ENCODE measurements around the gene DDX47. TPM values are rescaled to one million over a fixed set of nuclear protein-coding genes. Genes with fewer than 3 reads are reported as not detected.

The DDX47 gene
- total and polyA plus RNA-seq, 2 of the 4 experiments (the other 2 are of a cell fraction), result 77.8 to 89.5 TPM

- no peak overlapping the region for H2BK5ac ChIP-seq (ENCODE audit: low read depth, low read length, poor library complexity, severe bottlenecking)
Measured at GRCh38 chr12:12798480-12798879, 14.7 kb upstream of the DDX47 start.

More at GRCh38 chr12:12798480-12798879, 14.7 kb upstream of the DDX47 start:
- H4K5ac ChIP-seq (ENCODE audit: low read depth, low read length), result no peak overlapping the region
- H3K4ac ChIP-seq (ENCODE audit: low read depth, low read length), result no peak overlapping the region
- no peak overlapping the region for H3K9ac ChIP-seq (ENCODE audit: low read depth, low read length)
- peaks cover 0 to 4% of the 10 kb centered on the region in 2 experiments; a peak in 1 of 4 replicates for H3K79me1 ChIP-seq (ENCODE audit: low read depth in 1 of 2, low read length in 2 of 2)
- ATAC-seq (ENCODE audit: low read depth) (no peak), DNase-seq (no peak)
- intact Hi-C loops (cut with micrococcal nuclease) (no loop called here), dilution Hi-C loops (cut with HindIII; ENCODE audit: low sequenced_read_pairs, unreplicated experiment) (no loop called here), in situ Hi-C loops (cut with MboI; ENCODE audit: low sequenced_read_pairs) (loop anchor here (10.0 kb wide), 2 partner anchors 186 to 436 kb away; no protein-coding TSS in a partner anchor)
- H2AK9ac ChIP-seq (replicated peaks; ENCODE audit: low read depth, low read length, poor library complexity), result no peak overlapping the region
- no peak overlapping the region for H2BK15ac ChIP-seq (ENCODE audit: low read depth, low read length)
- 0 out of 2 replicates have a peak overlapping the region, but pooled peaks have one; percentile 13 for H2AK5ac ChIP-seq (ENCODE audit: low read depth, low read length)
- ChIA-PET POLR2A (ENCODE audit: unreplicated experiment) (no interaction called here), CTCF (no interaction called here)
- H4K20me1 ChIP-seq (ENCODE audit: insufficient read depth, low read length), result no peaks in the 10 kb centered on the region
- no peak overlapping the region for H2BK20ac ChIP-seq (ENCODE audit: low read depth, low read length)
- no peak overlapping the region for H4K91ac ChIP-seq (ENCODE audit: insufficient read depth, low read depth, low read length)
- H3K4me1 ChIP-seq (ENCODE audit: control insufficient read depth, insufficient read depth, low read length), result peaks cover 9% of the 10 kb centered on the region
- H3K4me3 ChIP-seq (ENCODE audit: insufficient read depth, low read depth, low read length), result no peak overlapping the region
- H2AFZ ChIP-seq (replicated peaks; ENCODE audit: low read length, poor library complexity), result no peak overlapping the region
- no peak overlapping the region for H3K14ac ChIP-seq (replicated peaks; ENCODE audit: low read depth, low read length)
- peaks cover 6% of the 10 kb centered on the region; the same call in 1 of the 2 replicates for H3K9me1 ChIP-seq (ENCODE audit: insufficient read depth, low read length)
- H4K8ac ChIP-seq (ENCODE audit: low read depth in 2 of 2, low read length in 2 of 2), result no peak overlapping the region
- H3K9me3 ChIP-seq (ENCODE audit: control insufficient read depth, insufficient read depth, low read length), result no peaks in the 10 kb centered on the region
- no peak overlapping the region for H3K23ac ChIP-seq (ENCODE audit: low read depth, low read length)
- H3K18ac ChIP-seq (ENCODE audit: low read depth, low read length), result no peak overlapping the region
- H3K27me3 ChIP-seq (ENCODE audit: control insufficient read depth, insufficient read depth, low read length), result no peaks in the 10 kb centered on the region
- no peak overlapping the region for H2BK120ac ChIP-seq (ENCODE audit: low read depth, low read length)
- no peak for TF ChIP-seq NFE2L2 (IDR thresholded peaks at IDR 0.05; ENCODE audit: low read depth, low read length)
- TF ChIP-seq RFX5 (IDR thresholded peaks at IDR 0.05; ENCODE audit: low read depth, low read length), result no peak
- no peak for TF ChIP-seq SMC3 (IDR thresholded peaks at IDR 0.05; ENCODE audit: low read depth, low read length)
- no peak for TF ChIP-seq USF2 (IDR thresholded peaks at IDR 0.05; ENCODE audit: low read depth, low read length)
- TF ChIP-seq RAD21 (IDR thresholded peaks at IDR 0.05; ENCODE audit: low read length), result no peak
- no peak for TF ChIP-seq FOS (IDR thresholded peaks at IDR 0.05; ENCODE audit: low read depth, low read length)
- TF ChIP-seq MAZ (IDR thresholded peaks at IDR 0.05; ENCODE audit: borderline replicate concordance, low read depth, low read length), result no peak
- no peak for TF ChIP-seq CTCF (conservative IDR thresholded peaks at IDR 0.05; ENCODE audit: low read depth, low read length)
- no peak for TF ChIP-seq CHD1 (IDR thresholded peaks at IDR 0.05; ENCODE audit: low read depth, low read length)
- BruUV-seq (replicated peaks), result no TSS peak
- no peak overlapping the region for H3K56ac ChIP-seq (ENCODE audit: extremely low read depth, insufficient read depth, low read length)
- no peaks in the 10 kb centered on the region for H3K36me3 ChIP-seq (ENCODE audit: control insufficient read depth, insufficient read depth, low read length)
- H3K4me2 ChIP-seq (ENCODE audit: low read depth, low read length), result no peak overlapping the region
- WGBS, 2 experiments (ENCODE audit: extremely low coverage in 2 of 2, insufficient read length in 1 of 2), result 80% methylated on average over 1 of the region's 1 CpG; no CpG with 5 or more reads in 1 of the 2 experiments
- H3K27ac ChIP-seq (ENCODE audit: insufficient read depth, low read length), result no peak overlapping the region
